Karpas-422 (cell line): ENCODE results near the gene BRINP1. TPM values are rescaled to one million over a fixed set of nuclear protein-coding genes. Genes with fewer than 3 reads are reported as not detected.

ENCODE experiments used
- DNase-seq: peaks from one replicate; pipeline ENCODE4 v3.0.0-alpha.2; 2015
- H2AFZ ChIP-seq: fragments of 200-600 bp; sonication (generic); 2 replicates; pipeline ENCODE4 v1.6.1; 2014; ENCODE audit warnings: antibody characterized with exemption, low read length, mixed read lengths
- H3K27ac ChIP-seq: fragments of 200-600 bp; sonication (generic); 2 replicates; pipeline ENCODE4 v1.5.1; 2014; ENCODE audit warnings: mild to moderate bottlenecking, low read length, moderate library complexity
- H3K27me3 ChIP-seq: fragments of 200-600 bp; sonication (generic); 2 replicates; pipeline ENCODE4 v1.6.1; 2014; ENCODE audit warnings: low read length, mixed read lengths
- H3K36me3 ChIP-seq: fragments of 200-600 bp; sonication (generic); 2 replicates; pipeline ENCODE4 v1.6.1; 2014; ENCODE audit warnings: low read length, mixed read lengths; ENCODE audit not compliant: insufficient read depth
- H3K4me1 ChIP-seq: fragments of 200-600 bp; sonication (generic); 2 replicates; pipeline ENCODE4 v1.6.1; 2014; ENCODE audit warnings: mild to moderate bottlenecking, low read length, mixed read lengths
- H3K4me2 ChIP-seq: fragments of 200-600 bp; sonication (generic); 2 replicates; pipeline ENCODE4 v1.6.1; 2014; ENCODE audit warnings: low read length, low read depth, mild to moderate bottlenecking; ENCODE audit not compliant: poor library complexity, severe bottlenecking
- H3K4me3 ChIP-seq: fragments of 200-600 bp; sonication (generic); 2 replicates; pipeline ENCODE4 v1.5.1; 2014; ENCODE audit warnings: mild to moderate bottlenecking, antibody characterized with exemption, low read length, mixed read lengths
- H3K79me2 ChIP-seq: fragments of 200-600 bp; sonication (generic); 2 replicates; pipeline ENCODE4 v1.6.1; 2014; ENCODE audit warnings: mild to moderate bottlenecking, low read length, mixed read lengths
- H3K9ac ChIP-seq: fragments of 200-600 bp; sonication (generic); 2 replicates; pipeline ENCODE4 v1.6.0; 2014; ENCODE audit warnings: low read length
- H3K9me2 ChIP-seq: fragments of 200-600 bp; sonication (generic), shearing (Covaris generic); replicated peaks from 2 replicates; pipeline ENCODE4 v1.6.0; 2014; ENCODE audit warnings: mild to moderate bottlenecking, low read length, moderate library complexity; ENCODE audit not compliant: insufficient read depth
- H3K9me3 ChIP-seq: fragments of 300-700, 200-600 bp; sonication (generic); 2 replicates; pipeline ENCODE4 v1.6.1; 2014; ENCODE audit warnings: low read length, mixed read lengths
- H4K20me1 ChIP-seq: fragments of 200-600 bp; sonication (generic); 2 replicates; pipeline ENCODE4 v1.6.1; 2014; ENCODE audit warnings: mild to moderate bottlenecking, antibody characterized with exemption, low read length, low read depth; ENCODE audit not compliant: insufficient read depth
- total RNA-seq: library from RNA; depleted of rRNA; stranded (reverse); fragments of >200 nt; shearing (Covaris generic); gene quantifications from 2 replicates; pipeline ENCODE4 v1.2.3, GENCODE V29; 2014; ENCODE audit warnings: low replicate concordance

The BRINP1 gene
- total RNA-seq, 1 experiment from 2014 or later, result not detected

DNA sequence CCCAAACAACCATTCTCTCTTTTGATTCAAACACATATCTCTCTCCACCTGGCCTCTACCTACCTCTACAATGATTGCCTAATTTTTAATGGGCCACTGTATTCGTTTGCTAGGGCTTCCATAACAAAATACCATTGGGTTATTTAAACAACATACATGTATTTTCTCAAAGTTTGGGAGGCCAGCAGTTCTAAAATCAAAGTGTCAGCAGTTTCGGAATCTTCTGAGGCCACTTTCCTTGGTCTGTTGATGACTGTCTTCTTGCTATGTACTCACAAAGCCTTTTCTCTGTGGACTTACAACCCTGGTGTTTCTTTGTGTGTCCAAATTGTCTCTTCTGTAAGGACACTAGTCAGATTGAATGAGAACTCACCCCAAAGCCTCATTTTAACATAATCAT, 214.7 kb downstream of the BRINP1 start:
- Histone ChIP-seq H3K9me3 (peaks cover 3% of the 10 kb centered on the region; the same call in 1 of the 2 replicates), H3K9me2 (no peaks in the 10 kb centered on the region)

DNA sequence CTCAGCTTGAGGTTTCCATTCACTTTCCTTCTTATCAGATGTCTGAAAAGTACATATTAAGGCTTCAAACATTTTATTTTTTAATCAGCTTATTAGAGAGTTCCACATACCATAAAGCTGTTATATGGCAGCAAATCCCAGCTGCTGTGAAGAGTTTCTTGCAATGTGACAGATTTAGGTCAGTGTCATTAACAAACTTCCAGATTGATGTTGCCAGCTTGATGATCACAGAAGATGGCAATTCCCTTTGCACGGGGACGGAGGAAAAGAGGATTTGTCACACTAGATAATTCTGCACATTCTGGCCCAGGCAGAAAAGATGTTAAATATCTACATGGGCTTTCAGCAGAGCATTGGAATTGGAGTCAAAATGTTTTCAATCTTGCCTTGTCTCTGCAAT, 215.8 kb downstream of the BRINP1 start:
- H3K9me3 ChIP-seq, result 0 out of 2 replicates have a peak, but pooled peaks cover 3% of the 10 kb centered on the region
- no peak for DNase-seq
- H3K4me3 ChIP-seq, result no peak overlapping the region
- H3K9me2 ChIP-seq, result no peaks in the 10 kb centered on the region
- no peak overlapping the region for H3K4me2 ChIP-seq
- no peaks in the 10 kb centered on the region for H4K20me1 ChIP-seq
- no peak overlapping the region for H2AFZ ChIP-seq
- no peak overlapping the region for H3K9ac ChIP-seq
- no peaks in the 10 kb centered on the region for H3K79me2 ChIP-seq
- no peaks in the 10 kb centered on the region for H3K27me3 ChIP-seq
- no peaks in the 10 kb centered on the region for H3K4me1 ChIP-seq
- no peak overlapping the region for H3K27ac ChIP-seq
- no peaks in the 10 kb centered on the region for H3K36me3 ChIP-seq

More for the DNA sequence above, 214.7 kb downstream of the BRINP1 start:
- H4K20me1 ChIP-seq, result no peaks in the 10 kb centered on the region
- no peak overlapping the region for H3K4me2 ChIP-seq
- no peaks in the 10 kb centered on the region for H3K36me3 ChIP-seq
- H3K27ac ChIP-seq, result no peak overlapping the region
- no peak overlapping the region for H2AFZ ChIP-seq
- no peak overlapping the region for H3K9ac ChIP-seq
- DNase-seq, result no peak
- no peaks in the 10 kb centered on the region for H3K4me1 ChIP-seq
- no peaks in the 10 kb centered on the region for H3K27me3 ChIP-seq
- no peak overlapping the region for H3K4me3 ChIP-seq
- no peaks in the 10 kb centered on the region for H3K79me2 ChIP-seq

DNA sequence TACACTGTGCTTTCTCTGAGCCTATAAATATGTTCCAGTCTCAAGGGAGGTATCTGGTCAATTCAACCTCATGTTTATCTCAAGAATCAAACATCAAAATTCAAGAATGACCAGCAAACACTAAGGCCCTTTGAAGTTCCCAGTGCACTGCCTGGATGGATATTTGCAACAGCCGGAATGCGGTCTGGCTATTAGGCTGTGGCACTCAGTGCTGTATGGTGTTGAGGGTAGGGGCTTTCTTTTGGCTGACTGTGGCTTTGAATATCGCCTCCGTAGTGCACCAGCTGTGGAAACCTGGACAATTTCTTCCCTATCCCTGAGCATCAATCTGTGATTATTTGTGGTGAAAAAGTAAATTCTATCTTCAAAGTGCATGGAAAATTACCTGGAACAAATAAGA, 220.4 kb downstream of the BRINP1 start:
- Histone ChIP-seq H3K79me2 (no peaks in the 10 kb centered on the region), H3K4me3 (no peak overlapping the region), H3K27ac (no peak overlapping the region), H3K9me2 (no peaks in the 10 kb centered on the region), H3K4me2 (no peak overlapping the region), H3K9ac (no peak overlapping the region), H2AFZ (no peak overlapping the region), H3K4me1 (no peaks in the 10 kb centered on the region), H3K9me3 (0 out of 2 replicates have a peak, but pooled peaks cover 3% of the 10 kb centered on the region), H4K20me1 (no peaks in the 10 kb centered on the region), H3K27me3 (no peaks in the 10 kb centered on the region), H3K36me3 (no peaks in the 10 kb centered on the region)
- no peak for DNase-seq

DNA sequence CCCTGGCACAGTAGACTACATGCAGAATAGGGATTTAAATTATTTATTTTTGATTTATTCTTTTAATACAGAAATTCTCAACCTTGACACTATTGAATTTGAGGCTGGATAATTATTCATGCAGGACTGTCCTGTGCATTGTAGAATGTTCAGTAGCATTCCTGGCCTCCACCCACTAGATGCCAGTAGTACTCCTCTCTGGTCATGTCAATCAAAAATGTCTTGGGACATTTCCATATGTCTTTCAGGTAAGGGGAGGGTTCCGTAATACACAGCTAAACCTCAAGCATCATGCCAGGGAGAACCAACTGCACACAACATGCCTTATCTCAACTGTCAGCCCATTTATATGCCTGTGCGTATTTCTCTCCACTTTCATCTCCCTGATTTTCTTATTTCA, 231.8 kb downstream of the BRINP1 start:
- no peak for DNase-seq
- Histone ChIP-seq H3K79me2 (no peaks in the 10 kb centered on the region), H3K9me2 (no peaks in the 10 kb centered on the region), H3K9ac (no peak overlapping the region), H3K9me3 (0 out of 2 replicates have a peak, but pooled peaks cover 6% of the 10 kb centered on the region), H3K36me3 (no peaks in the 10 kb centered on the region), H2AFZ (no peak overlapping the region), H3K4me1 (no peaks in the 10 kb centered on the region), H4K20me1 (no peaks in the 10 kb centered on the region), H3K4me2 (no peak overlapping the region), H3K27ac (no peak overlapping the region), H3K27me3 (no peaks in the 10 kb centered on the region), H3K4me3 (no peak overlapping the region)

DNA sequence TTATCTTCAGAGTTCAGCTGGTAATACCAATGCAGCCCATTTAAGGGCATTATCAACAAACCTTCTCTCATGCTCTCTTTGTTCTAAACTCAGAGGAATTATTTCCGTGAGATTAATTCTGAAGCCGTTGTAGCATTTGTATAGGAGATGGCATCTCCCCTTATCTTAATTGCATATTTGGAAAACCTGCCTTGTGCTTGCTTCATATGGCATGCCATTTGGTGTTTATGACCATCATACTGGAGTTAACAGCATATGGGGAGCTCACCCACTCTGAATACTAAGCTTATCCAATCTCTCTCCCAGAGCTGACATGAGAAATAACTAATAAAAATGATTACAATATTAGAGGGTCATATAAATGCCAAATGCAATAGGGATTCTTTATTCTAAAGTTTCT, 243.2 kb downstream of the BRINP1 start:
- Histone ChIP-seq H4K20me1 (no peaks in the 10 kb centered on the region), H3K9me2 (no peaks in the 10 kb centered on the region), H3K4me1 (no peaks in the 10 kb centered on the region), H3K79me2 (no peaks in the 10 kb centered on the region), H3K9me3 (peaks cover 7% of the 10 kb centered on the region; the same call in 1 of the 2 replicates), H3K4me2 (no peak overlapping the region), H2AFZ (no peak overlapping the region), H3K27me3 (no peaks in the 10 kb centered on the region), H3K9ac (no peak overlapping the region), H3K4me3 (no peak overlapping the region), H3K36me3 (no peaks in the 10 kb centered on the region), H3K27ac (no peak overlapping the region)
- DNase-seq, result no peak

DNA sequence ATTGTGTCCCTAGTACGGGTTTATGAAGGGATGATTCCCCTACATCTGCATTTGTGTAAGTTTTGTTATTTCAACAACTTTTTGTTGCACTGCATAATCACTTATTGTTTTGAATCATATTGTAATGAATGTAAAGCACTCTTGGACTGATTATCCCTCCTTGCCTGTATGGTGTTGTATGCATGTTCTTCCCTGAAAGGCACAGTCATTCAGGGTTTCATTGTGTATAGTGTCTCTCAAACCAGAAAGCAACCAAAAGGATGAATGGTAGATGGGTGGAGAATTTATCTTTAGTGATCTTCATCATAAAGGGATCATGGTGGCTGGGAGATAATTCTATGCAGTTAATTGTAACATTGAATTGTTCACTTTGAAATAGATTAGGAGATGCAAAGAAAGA, 247.3 kb downstream of the BRINP1 start:
- Histone ChIP-seq H3K27ac (no peak overlapping the region), H3K4me1 (no peaks in the 10 kb centered on the region), H2AFZ (no peak overlapping the region), H3K4me3 (no peak overlapping the region), H3K9ac (no peak overlapping the region), H3K4me2 (no peak overlapping the region), H3K9me3 (no peaks in the 10 kb centered on the region; the same call in 1 of the 2 replicates), H3K36me3 (no peaks in the 10 kb centered on the region), H3K27me3 (no peaks in the 10 kb centered on the region), H3K9me2 (no peaks in the 10 kb centered on the region), H3K79me2 (no peaks in the 10 kb centered on the region), H4K20me1 (no peaks in the 10 kb centered on the region)
- DNase-seq, result no peak

DNA sequence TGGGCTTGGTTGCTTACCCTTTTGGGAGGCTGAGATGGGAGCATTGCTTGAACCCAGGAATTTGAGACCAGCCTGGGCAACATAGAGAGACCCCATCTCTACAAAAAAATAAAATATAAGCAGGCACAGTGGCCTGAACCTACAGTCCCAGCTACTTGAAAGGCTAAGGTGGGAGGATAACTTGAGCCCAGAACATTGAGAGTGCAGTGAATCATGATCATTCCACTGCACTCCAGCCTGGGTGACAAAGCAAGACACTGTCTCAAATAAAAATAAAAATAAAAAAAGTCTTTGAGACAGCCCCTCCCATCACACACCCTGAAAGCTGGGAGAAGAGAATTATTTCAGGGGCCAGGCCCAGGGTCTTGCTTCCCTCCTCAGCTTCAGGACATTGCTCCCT, 251.8 kb downstream of the BRINP1 start:
- H4K20me1 ChIP-seq, result no peaks in the 10 kb centered on the region
- no peak overlapping the region for H3K4me3 ChIP-seq
- H3K9ac ChIP-seq, result no peak overlapping the region
- H3K79me2 ChIP-seq, result no peaks in the 10 kb centered on the region
- no peaks in the 10 kb centered on the region for H3K27me3 ChIP-seq
- H3K36me3 ChIP-seq, result no peaks in the 10 kb centered on the region
- no peak for DNase-seq
- no peak overlapping the region for H3K27ac ChIP-seq
- no peaks in the 10 kb centered on the region for H3K9me2 ChIP-seq
- no peaks in the 10 kb centered on the region for H3K9me3 ChIP-seq
- H2AFZ ChIP-seq, result no peak overlapping the region
- H3K4me2 ChIP-seq, result no peak overlapping the region
- no peaks in the 10 kb centered on the region for H3K4me1 ChIP-seq
